A549 (cell line): ENCODE measurements around the gene NEK2. TPM values are rescaled to one million over a fixed set of nuclear protein-coding genes. Genes with fewer than 3 reads are reported as not detected.

Experiments used
- ATAC-seq, 2 experiments: fragments of 200-7000 bp in 1 of 2; fragments of >200 bp in 1 of 2; cut with Nextera tagmentation in 1 of 2; cut with Tn5 transposase in 1 of 2; 3 replicates each; pipeline versions ENCODE4 v1.8.0 to v1.9.1; 2018 to 2020; ENCODE audit warnings: mild to moderate bottlenecking in 1 of 2, moderate library complexity in 1 of 2
- CTCF ChIA-PET: fragments of 300-600 bp; sonication (Branson Sonifier 250); formaldehyde crosslinking; extraction: SDS; loops from one replicate; lab custom pipeline; 2021; ENCODE audit warnings: antibody characterized with exemption, inconsistent platforms; lab: Yijun Ruan, JAX
- POLR2A ChIA-PET: fragments of 350-600 bp; formaldehyde crosslinking; extraction: SDS; loops from one replicate; lab custom pipeline; 2021; ENCODE audit warnings: antibody characterized with exemption, inconsistent platforms; lab: Yijun Ruan, JAX
- DNase-seq, 2 experiments: peaks; one replicate each; pipeline versions ENCODE4 v3.0.0 to v3.0.0-alpha.2; 2011 to 2016; ENCODE audit warnings: low read depth in 1 of 2, low spot score in 1 of 2
- FAIRE-seq: peaks from 2 replicates; lab custom pipeline; 2011; peaks lifted over from hg19 to GRCh38; lab: Jason Lieb, UNC
- H3K27ac ChIP-seq, 2 experiments: fragments of >200 bp; sonication (Bioruptor Twin); formaldehyde crosslinking; 3 replicates each; pipeline ENCODE4 v1.5.1; 2016 to 2017
- H3K4me1 ChIP-seq: fragments of >200 bp; sonication (Bioruptor Twin); formaldehyde crosslinking; 3 replicates; pipeline ENCODE4 v1.6.1; 2016
- H3K4me2 ChIP-seq: fragments of >200 bp; sonication (Bioruptor Twin); formaldehyde crosslinking; 3 replicates; pipeline ENCODE4 v1.6.1; 2016
- H3K4me3 ChIP-seq: fragments of >200 bp; sonication (Bioruptor Twin); formaldehyde crosslinking; 3 replicates; pipeline ENCODE4 v1.5.1; 2016
- H3K9me3 ChIP-seq: fragments of >200 bp; sonication (Bioruptor Twin); formaldehyde crosslinking; 3 replicates; pipeline ENCODE4 v1.6.1; 2016
- CBX2 ChIP-seq: fragments of 200-600 bp; sonication (generic); IDR thresholded peaks from 2 replicates; pipeline ENCODE4 v1.6.1; 2016; ENCODE audit warnings: low read depth, mild to moderate bottlenecking, borderline replicate concordance
- CBX8 ChIP-seq: fragments of 200-600 bp; sonication (generic); IDR thresholded peaks from 2 replicates; pipeline ENCODE4 v1.6.1; 2016
- CHD4 ChIP-seq: fragments of 200-600 bp; sonication (generic); IDR thresholded peaks from 2 replicates; pipeline ENCODE4 v1.6.1; 2016; ENCODE audit warnings: antibody characterized with exemption, mild to moderate bottlenecking, borderline replicate concordance
- CTCF ChIP-seq: fragments of >200 bp; sonication (Bioruptor Twin); formaldehyde crosslinking; IDR thresholded peaks from 3 replicates; pipeline ENCODE4 v1.5.1; 2016
- EHF ChIP-seq: fragments of 250-450 bp; sonication (Bioruptor Pico); IDR thresholded peaks from 2 replicates; pipeline ENCODE4 v1.5.0; 2020; ENCODE audit warnings: mild to moderate bottlenecking
- ESRRA ChIP-seq: fragments of 150-350 bp; IDR thresholded peaks from 2 replicates; pipeline ENCODE4 v1.6.1; 2014; ENCODE audit warnings: mild to moderate bottlenecking, low read length, borderline replicate concordance
- FOSB ChIP-seq: fragments of 250-450 bp; sonication (Bioruptor Pico); IDR thresholded peaks from 2 replicates; pipeline ENCODE4 v1.5.0; 2020; ENCODE audit warnings: mild to moderate bottlenecking, moderate library complexity
- GATA3 ChIP-seq: IDR thresholded peaks from 2 replicates; pipeline ENCODE4 v1.6.1; 2012; ENCODE audit warnings: borderline replicate concordance
- HOXB13 ChIP-seq: fragments of 250-450 bp; sonication (Bioruptor Pico); IDR thresholded peaks from 2 replicates; pipeline ENCODE4 v1.5.0; 2020; ENCODE audit warnings: low read depth, mild to moderate bottlenecking, moderate library complexity
- HOXB5 ChIP-seq: fragments of 250-450 bp; sonication (Bioruptor Pico); IDR thresholded peaks from 2 replicates; pipeline ENCODE4 v1.5.0; 2020; ENCODE audit warnings: mild to moderate bottlenecking, moderate library complexity
- JUN ChIP-seq, 2 experiments: fragments of >200 bp; sonication (Bioruptor Twin); formaldehyde crosslinking; IDR thresholded peaks; 2 replicates in 1 of 2; 3 replicates in 1 of 2; pipeline ENCODE4 v1.6.1; 2016 to 2017
- KDM1A ChIP-seq: fragments of 200-600 bp; sonication (generic); IDR thresholded peaks from 2 replicates; pipeline ENCODE4 v1.6.1; 2016; ENCODE audit warnings: low read depth, mild to moderate bottlenecking
- KDM5A ChIP-seq: fragments of 200-600 bp; sonication (generic); IDR thresholded peaks from 2 replicates; pipeline ENCODE4 v1.6.1; 2016; ENCODE audit warnings: antibody characterized with exemption, mild to moderate bottlenecking
- MAFK ChIP-seq: fragments of 450-650 bp; IDR thresholded peaks from 2 replicates; pipeline ENCODE4 v1.6.1; 2014; ENCODE audit not compliant: partially characterized antibody
- MAZ ChIP-seq: fragments of 150-350 bp; IDR thresholded peaks from 2 replicates; pipeline ENCODE4 v1.6.1; 2014; ENCODE audit warnings: antibody characterized with exemption, low read depth, low read length, borderline replicate concordance
- MYC ChIP-seq: IDR thresholded peaks from 2 replicates; pipeline ENCODE4 v1.6.1; 2012; ENCODE audit warnings: mild to moderate bottlenecking, inconsistent platforms, low read length, improper control_type of control experiment, borderline replicate concordance
- NR3C1 ChIP-seq: fragments of >200 bp; sonication (Bioruptor Twin); formaldehyde crosslinking; IDR thresholded peaks from 3 replicates; pipeline ENCODE4 v1.6.1; 2017
- POLR2AphosphoS2 ChIP-seq: conservative IDR thresholded peaks from 2 replicates; pipeline ENCODE4 v1.6.1; 2012; ENCODE audit warnings: low read length, improper control_type of control experiment, inconsistent platforms
- RAD21 ChIP-seq, 2 experiments: fragments of >200 bp in 1 of 2; sonication (Bioruptor Twin) in 1 of 2; formaldehyde crosslinking in 1 of 2; IDR thresholded peaks in 1 of 2; conservative IDR thresholded peaks in 1 of 2; 2 replicates in 1 of 2; 3 replicates in 1 of 2; pipeline ENCODE4 v1.6.1; 2012 to 2018; ENCODE audit warnings: inconsistent platforms in 1 of 2
- RCOR1 ChIP-seq: fragments of 150-350 bp; IDR thresholded peaks from 2 replicates; pipeline ENCODE4 v1.6.1; 2014; ENCODE audit warnings: antibody characterized with exemption, low read length, low read depth
- RFX5 ChIP-seq: fragments of 450-650 bp; IDR thresholded peaks from 2 replicates; pipeline ENCODE4 v1.7.1; 2014; ENCODE audit warnings: antibody characterized with exemption, mild to moderate bottlenecking, moderate library complexity
- RNF2 ChIP-seq: fragments of 200-600 bp; sonication (generic); IDR thresholded peaks from 2 replicates; pipeline ENCODE4 v1.6.1; 2016; ENCODE audit warnings: low read depth, mild to moderate bottlenecking, antibody characterized with exemption, moderate library complexity, borderline replicate concordance
- SMC3 ChIP-seq: fragments of >200 bp; sonication (Bioruptor Twin); formaldehyde crosslinking; IDR thresholded peaks from 3 replicates; pipeline ENCODE4 v1.6.1; 2018; ENCODE audit warnings: inconsistent platforms
- TFCP2L1 ChIP-seq: fragments of 250-450 bp; sonication (Bioruptor Pico); IDR thresholded peaks from 2 replicates; pipeline ENCODE4 v1.5.0; 2021; ENCODE audit warnings: mild to moderate bottlenecking
- USF2 ChIP-seq: fragments of 450-650 bp; IDR thresholded peaks from 2 replicates; pipeline ENCODE4 v1.6.1; 2014; ENCODE audit warnings: antibody characterized with exemption
- ZFP36 ChIP-seq: fragments of 450-650 bp; IDR thresholded peaks from 2 replicates; pipeline ENCODE4 v1.6.1; 2014; ENCODE audit warnings: borderline replicate concordance; ENCODE audit not compliant: partially characterized antibody
- ZSCAN20 ChIP-seq: fragments of 250-450 bp; sonication (Bioruptor Pico); IDR thresholded peaks from 2 replicates; pipeline ENCODE4 v1.8.0; 2022; ENCODE audit warnings: mild to moderate bottlenecking, moderate library complexity
- WGBS: methylation state at CpG from one replicate; pipeline ENCODE4 v1.1.6; 2017; ENCODE audit errors: missing lambda C conversion rate; 5-methylcytosine and 5-hydroxymethylcytosine counted together
- polyA plus RNA-seq, 4 experiments: library from polyadenylated mRNA; depleted of rRNA in 3 of 4; stranded (reverse); fragments of >200 nt; fragmentation: RNase III in 1 of 4; extraction: RNeasy Plus Mini Kit Qiagen cat#74134 plus additional on column Dnase treatment in 1 of 4; gene quantifications; 2 replicates in 3 of 4; 3 replicates in 1 of 4; pipeline ENCODE4 v1.2.3, GENCODE V29; 2011 to 2017
- TF ChIP-seq, protein P1 (sequence below): fragments of >200 bp; sonication (Bioruptor Twin); formaldehyde crosslinking; IDR thresholded peaks from 2 replicates; pipeline ENCODE4 v1.6.1; 2016

NEK2 gene
- polyA plus RNA-seq, 2 of the 4 experiments (the other 2 are of a cell fraction) = 42.0 to 65.3 TPM

- 91% methylated on average over 2 of the region's 2 CpGs for WGBS
- no peaks in the 10 kb centered on the region for H3K9me3 ChIP-seq
- no peak for FAIRE-seq
- ChIA-PET CTCF (interaction anchor here (1.1 to 6.0 kb wide), 3 partner anchors 9 to 13 kb away, joined by 3 to 26 read pairs (median 4); no protein-coding TSS in a partner anchor), POLR2A (no interaction called here)
- no peak for DNase-seq
- ATAC-seq = no peak
- H3K27ac ChIP-seq = no peak overlapping the region
- no peak overlapping the region for H3K4me2 ChIP-seq
- no peaks in the 10 kb centered on the region for H3K4me1 ChIP-seq
- TF ChIP-seq TFCP2L1 (no peak), HOXB5 (no peak), USF2 (no peak), RCOR1 (no peak), RNF2 (no peak), CBX2 (no peak), SMC3 (no peak), ESRRA (no peak), HOXB13 (CRISPR knock-in tag) (no peak), EHF (CRISPR knock-in tag) (no peak), ZFP36 (no peak), CBX8 (no peak), CHD4 (no peak), RFX5 (no peak), MAFK (no peak)
- H3K4me3 ChIP-seq = no peak overlapping the region
Measured at GRCh38 chr1:211667065-211667617, 8.3 kb downstream of the NEK2 start.

- 85% methylated on average over 10 of the region's 10 CpGs for WGBS
- FAIRE-seq = no peak
- Histone ChIP-seq H3K4me2 (no peak overlapping the region), H3K4me3 (no peak overlapping the region), H3K27ac (no peak overlapping the region), H3K9me3 (no peaks in the 10 kb centered on the region), H3K4me1 (no peaks in the 10 kb centered on the region; the same call in 2 of the 3 replicates)
- DNase-seq = no peak
- ChIA-PET CTCF (interaction anchor here (0.6 to 3.0 kb wide), 8 partner anchors 10 to 1213 kb away, joined by 3 to 13 read pairs (median 6); no protein-coding TSS in a partner anchor), POLR2A (no interaction called here)
- ATAC-seq = no peak
- TF ChIP-seq KDM1A (no peak), POLR2AphosphoS2 (no peak), RNF2 (no peak), MAZ (no peak), MYC (no peak), USF2 (no peak), RCOR1 (no peak), JUN (IDR thresholded peaks at IDR 0.05) (no peak), CTCF (no peak), TFCP2L1 (no peak), RAD21 (conservative IDR thresholded peaks at IDR 0.05 in 1 of 2, IDR thresholded peaks at IDR 0.05 in 1 of 2) (no peak), GATA3 (no peak), KDM5A (no peak), NR3C1 (no peak), ZSCAN20 (CRISPR knock-in tag) (no peak), FOSB (CRISPR knock-in tag) (no peak)
- TF ChIP-seq, protein P1, sequence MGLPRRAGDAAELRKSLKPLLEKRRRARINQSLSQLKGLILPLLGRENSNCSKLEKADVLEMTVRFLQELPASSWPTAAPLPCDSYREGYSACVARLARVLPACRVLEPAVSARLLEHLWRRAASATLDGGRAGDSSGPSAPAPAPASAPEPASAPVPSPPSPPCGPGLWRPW = no peak
Measured at GRCh38 chr1:211660718-211661222, 14.7 kb downstream of the NEK2 start.
